Measurements from ENCODE around the gene EXOC4.

- TF ChIP-seq EZH2 (IDR thresholded peaks at IDR 0.05; ENCODE audit: low read length, missing control alignments) (no peak), CTCF (conservative IDR thresholded peaks at IDR 0.05 in 1 of 2, IDR thresholded peaks at IDR 0.05 in 1 of 2; ENCODE audit: low read depth in 1 of 2, low read length in 2 of 2) (no peak)
Observed at GRCh38 chr7:133618970-133619369, 366.1 kb downstream of the EXOC4 start.

Measured in fibroblast of lung (primary cell).